ENCODE results near the gene MIB1.
"Not testable (repeated sequence)": the region's sequence is repeated elsewhere in the genome, so short reads cannot be mapped to it uniquely, and the experiment has no call there.

The MIB1 gene

GRCh38 chr18:21722687-21723086 is 17.9 kb upstream of the MIB1 start:
- H3K4me1 ChIP-seq (ENCODE audit: control insufficient read depth, low read depth, low read length): no peaks in the 10 kb centered on the region
- H3K4me2 ChIP-seq (ENCODE audit: low read length): no peak overlapping the region
- H2AK5ac ChIP-seq (ENCODE audit: low read length): no peak overlapping the region
- H4K8ac ChIP-seq (ENCODE audit: low read depth, low read length): no peak overlapping the region
- no peak overlapping the region for H3K27ac ChIP-seq (ENCODE audit: low read depth, low read length)
- no peak overlapping the region for H3K23ac ChIP-seq (ENCODE audit: low read length)
- H3K79me1 ChIP-seq (ENCODE audit: low read length): no peaks in the 10 kb centered on the region
- WGBS (ENCODE audit: extremely low coverage, insufficient coverage, low lambda C conversion rate): no CpG with 5 or more reads among the region's 2 CpGs
- H3K9ac ChIP-seq (ENCODE audit: low read length): no peak overlapping the region
- no peaks in the 10 kb centered on the region for H3K27me3 ChIP-seq (ENCODE audit: insufficient read depth, low read length, poor library complexity)
- H3K18ac ChIP-seq (ENCODE audit: low read length): no peak overlapping the region
- no peak overlapping the region for H2BK15ac ChIP-seq (replicated peaks; ENCODE audit: low read depth)
- no peak overlapping the region for H3K4me3 ChIP-seq (ENCODE audit: low read length)
- H2BK5ac ChIP-seq (ENCODE audit: low read length): no peak overlapping the region
- DNase-seq: no peak
- no peak overlapping the region for H4K5ac ChIP-seq (ENCODE audit: low read length)
- H2BK120ac ChIP-seq (ENCODE audit: low read depth, low read length): no peak overlapping the region
- H3K56ac ChIP-seq (ENCODE audit: low read length): no peak overlapping the region
- no peaks in the 10 kb centered on the region for H3K79me2 ChIP-seq (ENCODE audit: control insufficient read depth, insufficient read depth, low read length)
- no peak overlapping the region for H3K4ac ChIP-seq (ENCODE audit: low read depth, low read length)
- no peaks in the 10 kb centered on the region for H3K36me3 ChIP-seq (ENCODE audit: control insufficient read depth, insufficient read depth, low read length)

- no CpG with 5 or more reads among the region's 4 CpGs for WGBS (ENCODE audit: extremely low coverage, insufficient coverage, low lambda C conversion rate)
- no peak overlapping the region for H3K23ac ChIP-seq (ENCODE audit: low read length)
- H3K4me2 ChIP-seq (ENCODE audit: low read length): no peak overlapping the region
- no peak overlapping the region for H4K5ac ChIP-seq (ENCODE audit: low read length)
- H3K79me1 ChIP-seq (ENCODE audit: low read length): no peaks in the 10 kb centered on the region
- no peak overlapping the region for H2AK5ac ChIP-seq (ENCODE audit: low read length)
- no peaks in the 10 kb centered on the region for H3K79me2 ChIP-seq (ENCODE audit: control insufficient read depth, insufficient read depth, low read length)
- no peak overlapping the region for H3K27ac ChIP-seq (ENCODE audit: low read depth, low read length)
- H3K9ac ChIP-seq (ENCODE audit: low read length): no peak overlapping the region
- H3K56ac ChIP-seq (ENCODE audit: low read length): no peak overlapping the region
- no peak overlapping the region for H2BK5ac ChIP-seq (ENCODE audit: low read length)
- H3K27me3 ChIP-seq (ENCODE audit: insufficient read depth, low read length, poor library complexity): no peaks in the 10 kb centered on the region
- no peak overlapping the region for H3K18ac ChIP-seq (ENCODE audit: low read length)
- no peak overlapping the region for H2BK120ac ChIP-seq (ENCODE audit: low read depth, low read length)
- no peak overlapping the region for H3K4me3 ChIP-seq (ENCODE audit: low read length)
- H3K36me3 ChIP-seq (ENCODE audit: control insufficient read depth, insufficient read depth, low read length): no peaks in the 10 kb centered on the region
- no peak overlapping the region for H2BK15ac ChIP-seq (replicated peaks; ENCODE audit: low read depth)
- H3K4me1 ChIP-seq (ENCODE audit: control insufficient read depth, low read depth, low read length): no peaks in the 10 kb centered on the region
- H4K8ac ChIP-seq (ENCODE audit: low read depth, low read length): no peak overlapping the region
- no peak overlapping the region for H3K4ac ChIP-seq (ENCODE audit: low read depth, low read length)
- no peak for DNase-seq
Observed at GRCh38 chr18:21725201-21725600, 15.4 kb upstream of the MIB1 start.

- no peak overlapping the region for H2BK5ac ChIP-seq (ENCODE audit: low read length)
- no peak overlapping the region for H2BK15ac ChIP-seq (replicated peaks; ENCODE audit: low read depth)
- WGBS (ENCODE audit: extremely low coverage, insufficient coverage, low lambda C conversion rate): no CpG with 5 or more reads among the region's 2 CpGs
- no peak overlapping the region for H3K4me3 ChIP-seq (ENCODE audit: low read length)
- H3K79me2 ChIP-seq (ENCODE audit: control insufficient read depth, insufficient read depth, low read length): no peaks in the 10 kb centered on the region
- no peak overlapping the region for H3K56ac ChIP-seq (ENCODE audit: low read length)
- no peak overlapping the region for H3K4me2 ChIP-seq (ENCODE audit: low read length)
- no peak overlapping the region for H3K27ac ChIP-seq (ENCODE audit: low read depth, low read length)
- no peak overlapping the region for H3K4ac ChIP-seq (ENCODE audit: low read depth, low read length)
- DNase-seq: no peak
- H3K36me3 ChIP-seq (ENCODE audit: control insufficient read depth, insufficient read depth, low read length): no peaks in the 10 kb centered on the region
- no peak overlapping the region for H4K8ac ChIP-seq (ENCODE audit: low read depth, low read length)
- no peaks in the 10 kb centered on the region for H3K27me3 ChIP-seq (ENCODE audit: insufficient read depth, low read length, poor library complexity)
- no peaks in the 10 kb centered on the region for H3K79me1 ChIP-seq (ENCODE audit: low read length)
- no peak overlapping the region for H4K5ac ChIP-seq (ENCODE audit: low read length)
- H3K18ac ChIP-seq (ENCODE audit: low read length): no peak overlapping the region
- no peak overlapping the region for H2AK5ac ChIP-seq (ENCODE audit: low read length)
- no peak overlapping the region for H3K23ac ChIP-seq (ENCODE audit: low read length)
- no peaks in the 10 kb centered on the region for H3K4me1 ChIP-seq (ENCODE audit: control insufficient read depth, low read depth, low read length)
- no peak overlapping the region for H3K9ac ChIP-seq (ENCODE audit: low read length)
- H2BK120ac ChIP-seq (ENCODE audit: low read depth, low read length): no peak overlapping the region
Observed at GRCh38 chr18:21727702-21728101, 12.9 kb upstream of the MIB1 start.

- Histone ChIP-seq H2BK5ac (ENCODE audit: low read length) (no peak overlapping the region), H3K27ac (ENCODE audit: low read depth, low read length) (no peak overlapping the region), H3K4me3 (ENCODE audit: low read length) (no peak overlapping the region), H3K56ac (ENCODE audit: low read length) (no peak overlapping the region), H2AK5ac (ENCODE audit: low read length) (no peak overlapping the region), H4K8ac (ENCODE audit: low read depth, low read length) (no peak overlapping the region), H3K36me3 (ENCODE audit: control insufficient read depth, insufficient read depth, low read length) (no peaks in the 10 kb centered on the region), H3K23ac (ENCODE audit: low read length) (no peak overlapping the region), H3K18ac (ENCODE audit: low read length) (no peak overlapping the region), H3K9ac (ENCODE audit: low read length) (no peak overlapping the region), H3K79me2 (ENCODE audit: control insufficient read depth, insufficient read depth, low read length) (no peaks in the 10 kb centered on the region), H3K4me2 (ENCODE audit: low read length) (no peak overlapping the region), H2BK120ac (ENCODE audit: low read depth, low read length) (no peak overlapping the region), H3K4ac (ENCODE audit: low read depth, low read length) (no peak overlapping the region), H3K4me1 (ENCODE audit: control insufficient read depth, low read depth, low read length) (no peaks in the 10 kb centered on the region), H3K79me1 (ENCODE audit: low read length) (no peaks in the 10 kb centered on the region), H2BK15ac (replicated peaks; ENCODE audit: low read depth) (no peak overlapping the region), H4K5ac (ENCODE audit: low read length) (no peak overlapping the region), H3K27me3 (ENCODE audit: insufficient read depth, low read length, poor library complexity) (no peaks in the 10 kb centered on the region)
- WGBS (ENCODE audit: extremely low coverage, insufficient coverage, low lambda C conversion rate): no CpG with 5 or more reads among the region's 5 CpGs
- DNase-seq: no peak
Observed at GRCh38 chr18:21733011-21733410, 7.6 kb upstream of the MIB1 start.

- Histone ChIP-seq H3K56ac (ENCODE audit: low read length) (no peak overlapping the region), H2AK5ac (ENCODE audit: low read length) (no peak overlapping the region), H3K4me3 (ENCODE audit: low read length) (no peak overlapping the region), H3K4ac (ENCODE audit: low read depth, low read length) (no peak overlapping the region), H2BK15ac (replicated peaks; ENCODE audit: low read depth) (no peak overlapping the region), H3K4me2 (ENCODE audit: low read length) (no peak overlapping the region), H2BK120ac (ENCODE audit: low read depth, low read length) (no peak overlapping the region), H4K8ac (ENCODE audit: low read depth, low read length) (no peak overlapping the region), H4K5ac (ENCODE audit: low read length) (no peak overlapping the region), H3K4me1 (ENCODE audit: control insufficient read depth, low read depth, low read length) (no peaks in the 10 kb centered on the region), H3K36me3 (ENCODE audit: control insufficient read depth, insufficient read depth, low read length) (no peaks in the 10 kb centered on the region), H3K18ac (ENCODE audit: low read length) (no peak overlapping the region), H3K9ac (ENCODE audit: low read length) (no peak overlapping the region), H3K79me1 (ENCODE audit: low read length) (no peaks in the 10 kb centered on the region), H3K79me2 (ENCODE audit: control insufficient read depth, insufficient read depth, low read length) (no peaks in the 10 kb centered on the region), H3K27ac (ENCODE audit: low read depth, low read length) (no peak overlapping the region), H3K27me3 (ENCODE audit: insufficient read depth, low read length, poor library complexity) (no peaks in the 10 kb centered on the region), H2BK5ac (ENCODE audit: low read length) (no peak overlapping the region), H3K23ac (ENCODE audit: low read length) (no peak overlapping the region)
- DNase-seq: peak; percentile 77
- WGBS (ENCODE audit: extremely low coverage, insufficient coverage, low lambda C conversion rate): no CpG with 5 or more reads among the region's 12 CpGs
Observed at GRCh38 chr18:21735452-21736015, 5.1 kb upstream of the MIB1 start.

GRCh38 chr18:21736926-21737325 is 3.7 kb upstream of the MIB1 start:
- H3K79me2 ChIP-seq (ENCODE audit: control insufficient read depth, insufficient read depth, low read length); H3K36me3 ChIP-seq (ENCODE audit: control insufficient read depth, insufficient read depth, low read length); H2BK120ac ChIP-seq (ENCODE audit: low read depth, low read length); H3K9ac ChIP-seq (ENCODE audit: low read length); H3K27me3 ChIP-seq (ENCODE audit: insufficient read depth, low read length, poor library complexity); H2AK5ac ChIP-seq (ENCODE audit: low read length); H3K4me2 ChIP-seq (ENCODE audit: low read length); H3K23ac ChIP-seq (ENCODE audit: low read length); H3K27ac ChIP-seq (ENCODE audit: low read depth, low read length); H3K18ac ChIP-seq (ENCODE audit: low read length); H4K8ac ChIP-seq (ENCODE audit: low read depth, low read length); H3K4me1 ChIP-seq (ENCODE audit: control insufficient read depth, low read depth, low read length); H3K4me3 ChIP-seq (ENCODE audit: low read length); H2BK5ac ChIP-seq (ENCODE audit: low read length); DNase-seq; H3K56ac ChIP-seq (ENCODE audit: low read length); H3K79me1 ChIP-seq (ENCODE audit: low read length); H4K5ac ChIP-seq (ENCODE audit: low read length); H2BK15ac ChIP-seq (replicated peaks; ENCODE audit: low read depth); H3K4ac ChIP-seq (ENCODE audit: low read depth, low read length): not testable (repeated sequence)
- no CpG with 5 or more reads among the region's 4 CpGs for WGBS (ENCODE audit: extremely low coverage, insufficient coverage, low lambda C conversion rate)
